Mucosa of gallbladder (tissue), 1 donor: ENCODE results near the gene ARRB2. TPM values are rescaled to one million over a fixed set of nuclear protein-coding genes. Genes with fewer than 3 reads are reported as not detected.
A peak's percentile ranks its signal among the peaks of the same experiment; 100 is the strongest.
"Not testable (repeated sequence)": the region's sequence is repeated elsewhere in the genome, so short reads cannot be mapped to it uniquely, and the experiment has no call there.

Source experiments
- DNase-seq: peaks from one replicate; pipeline ENCODE4 v3.0.0-alpha.2; 2020; ENCODE audit warnings: low spot score
- total RNA-seq: library from RNA; stranded (reverse); gene quantifications from one replicate; pipeline ENCODE4 v1.2.1, GENCODE V29; 2021
- donor health status: DM: no; HTN: no; CAD: no.

ARRB2 gene
- 94.6 TPM for total RNA-seq

- peak; percentile 98 for DNase-seq
Measured at GRCh38 chr17:4709794-4710692, at the start of gene ARRB2. Gene ARRB2, plus strand, starts transcription at chr17:4710632. Its CDS starts 90 bp downstream, at chr17:4710722.

- DNase-seq: no peak
Measured at GRCh38 chr17:4663711-4664110, 46.7 kb upstream of the ARRB2 start.

- no peak for DNase-seq
Measured at GRCh38 chr17:4664230-4664629, 46.2 kb upstream of the ARRB2 start.

DNA sequence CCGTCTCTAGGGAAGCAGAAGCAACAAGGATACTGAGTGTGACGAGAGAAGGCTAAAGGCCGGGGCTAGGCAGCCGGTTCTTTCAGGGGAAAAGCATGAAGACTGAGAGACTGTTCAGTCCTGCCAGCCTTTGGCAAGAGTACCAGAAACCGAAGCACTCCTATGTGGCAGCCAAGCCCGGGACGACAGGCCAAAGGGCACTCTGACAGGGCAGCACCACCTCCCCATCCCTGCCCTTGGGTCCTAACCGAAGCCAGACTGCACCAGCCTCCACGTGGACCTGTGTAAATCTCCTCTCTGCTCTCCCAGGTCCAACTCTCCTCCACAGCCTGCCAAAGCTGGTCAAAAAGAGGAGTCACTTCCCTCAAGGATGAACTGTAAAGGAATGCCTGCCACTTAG lies 45.4 kb upstream of the ARRB2 start:
- no peak for DNase-seq

DNA sequence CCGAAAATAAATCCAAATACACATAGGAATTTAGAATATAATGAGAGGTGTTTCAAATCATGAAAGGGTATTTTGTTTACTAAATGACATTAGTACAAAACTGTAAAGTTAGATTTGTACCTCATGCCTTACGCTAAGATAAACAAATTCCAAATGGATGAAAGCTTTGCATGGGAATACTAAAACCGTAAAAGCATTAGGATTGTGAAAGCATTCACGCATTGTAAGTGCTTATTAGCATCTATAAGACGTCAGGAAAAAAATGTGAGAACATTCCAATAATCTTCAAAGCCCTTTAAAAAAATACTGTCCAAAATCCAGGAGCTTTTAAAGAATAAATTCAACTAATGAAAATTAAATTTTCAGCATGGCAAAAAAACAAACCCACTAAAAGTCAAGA lies 44.1 kb upstream of the ARRB2 start:
- no peak for DNase-seq

DNA sequence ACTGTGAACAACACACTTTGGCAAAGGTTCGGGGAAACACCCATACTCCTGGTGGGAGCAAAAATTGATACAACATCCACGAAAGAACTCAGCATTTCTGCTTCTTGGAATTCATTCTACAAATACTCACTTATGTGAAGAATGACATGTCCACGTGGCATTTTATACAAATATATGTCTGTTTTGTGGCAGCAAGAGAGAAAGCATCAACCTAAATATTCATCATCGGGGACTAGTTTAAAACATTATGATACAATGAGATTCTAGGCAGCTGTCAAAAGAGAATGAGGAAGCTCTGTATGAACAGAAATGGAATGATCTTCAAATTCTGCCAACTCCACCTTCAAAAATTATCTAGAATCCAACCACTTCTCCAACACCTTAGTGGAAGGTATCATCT lies 43.3 kb upstream of the ARRB2 start:
- DNase-seq: no peak

GRCh38 chr17:4672055-4672630 lies 38.3 kb upstream of the ARRB2 start:
- DNase-seq: no peak

DNA sequence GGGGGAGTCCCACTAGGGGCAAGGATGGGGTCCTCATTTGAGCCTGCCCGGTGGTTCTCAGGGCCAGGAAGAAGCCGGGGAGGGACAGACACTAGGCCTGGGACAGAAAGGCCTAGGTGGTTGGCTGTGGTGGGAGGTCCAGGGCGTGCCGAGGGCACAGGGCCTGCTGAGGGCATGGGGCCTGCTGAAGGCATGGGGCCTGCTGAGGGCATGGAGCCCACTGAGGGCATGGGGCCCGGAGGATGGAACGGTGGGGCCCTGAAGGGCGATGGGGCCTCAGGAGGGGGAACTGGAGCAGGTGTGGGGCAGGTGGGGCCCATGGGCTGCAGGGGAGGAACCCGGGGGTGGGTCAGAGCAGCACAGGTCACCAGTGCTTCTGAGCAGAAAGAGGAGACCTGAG lies 37.7 kb upstream of the ARRB2 start:
- no peak for DNase-seq

DNA sequence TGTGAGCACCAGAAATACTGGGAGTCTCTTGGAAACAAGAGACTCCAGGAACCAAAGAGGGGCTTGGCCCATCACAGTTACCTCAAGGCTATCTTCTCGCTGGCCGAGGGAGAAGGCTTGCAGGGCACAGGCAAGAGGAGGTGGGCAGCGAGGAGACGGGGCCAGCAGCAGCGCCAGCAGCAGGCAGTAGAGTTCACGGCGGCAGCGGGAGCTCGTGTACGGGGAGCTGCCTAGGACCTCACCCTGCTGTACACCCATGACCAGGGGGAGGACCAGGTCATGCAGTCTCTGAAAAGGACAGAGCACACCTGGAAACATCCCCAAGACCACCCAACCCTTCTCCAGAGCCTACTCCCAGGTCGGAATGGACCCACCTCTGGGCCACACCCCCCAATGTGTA lies 37.3 kb upstream of the ARRB2 start:
- no peak for DNase-seq

- DNase-seq: no peak
Measured at GRCh38 chr17:4673986-4674684, 36.3 kb upstream of the ARRB2 start.

- no peak for DNase-seq
Measured at GRCh38 chr17:4674685-4674998, 35.8 kb upstream of the ARRB2 start.

DNA sequence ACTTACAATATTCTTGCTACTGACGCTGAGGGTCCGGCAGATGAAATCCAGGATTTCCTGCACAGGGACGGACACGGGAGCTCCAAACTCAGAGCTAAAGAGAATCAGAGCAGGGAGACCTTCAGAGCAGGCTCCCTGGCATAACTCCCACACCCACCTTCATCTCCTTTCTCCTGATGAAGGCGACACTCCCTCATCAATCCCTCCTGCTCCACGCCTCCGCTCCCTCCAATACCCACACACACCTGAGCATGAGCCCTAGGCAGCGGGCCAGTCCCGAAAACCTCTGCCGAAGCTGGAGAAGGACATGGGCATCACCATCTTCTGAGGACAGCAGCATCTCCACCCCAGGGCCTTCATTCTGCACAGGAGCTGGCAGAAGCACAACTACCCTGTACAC lies 34.6 kb upstream of the ARRB2 start:
- DNase-seq: no peak

DNA sequence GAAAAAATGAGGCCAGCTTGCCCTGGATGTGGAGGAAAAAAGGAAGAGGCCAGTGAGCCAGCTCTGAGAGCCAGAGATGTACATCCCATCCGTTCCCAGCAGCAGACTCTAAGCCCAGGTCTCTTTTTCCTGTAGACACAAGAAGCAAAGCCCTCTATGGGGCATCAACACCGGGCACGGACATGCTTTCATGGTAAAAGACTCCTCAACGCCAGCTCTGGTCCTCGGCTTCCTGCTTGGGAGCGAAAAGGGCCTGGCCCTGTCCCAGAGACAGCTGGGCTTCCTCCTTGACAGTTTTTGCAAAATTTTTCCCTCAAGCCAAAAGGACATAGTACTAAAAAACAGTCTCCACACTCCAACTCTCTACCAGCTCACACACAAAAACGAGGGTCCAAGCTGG lies 33.6 kb upstream of the ARRB2 start:
- no peak for DNase-seq

GRCh38 chr17:4678448-4679026 lies 31.9 kb upstream of the ARRB2 start:
- no peak for DNase-seq

DNA sequence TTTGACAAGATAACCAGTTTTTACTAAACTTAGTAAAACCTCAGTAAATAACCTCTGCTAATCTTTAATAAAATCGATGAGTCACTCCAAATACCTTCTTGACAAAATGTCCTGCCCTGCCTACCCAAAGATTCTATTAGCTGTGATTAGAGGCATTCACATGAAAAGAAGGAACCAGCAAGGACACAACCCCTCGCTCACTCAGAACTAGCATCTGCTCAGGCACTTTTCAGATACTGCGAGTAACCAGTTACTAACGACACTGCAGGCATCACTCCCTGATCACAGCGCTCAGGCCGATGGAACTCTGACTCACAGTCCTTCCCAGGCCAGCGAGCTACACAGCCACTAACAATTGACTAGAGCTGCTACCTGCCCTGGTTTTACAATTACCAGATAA lies 30.8 kb upstream of the ARRB2 start:
- peak; percentile 24 for DNase-seq

- DNase-seq: not testable (repeated sequence)
Measured at GRCh38 chr17:4683739-4684138, 26.7 kb upstream of the ARRB2 start.

- DNase-seq: not testable (repeated sequence)
Measured at GRCh38 chr17:4689872-4690271, 20.6 kb upstream of the ARRB2 start.

GRCh38 chr17:4690745-4691144 lies 19.7 kb upstream of the ARRB2 start:
- no peak for DNase-seq

DNA sequence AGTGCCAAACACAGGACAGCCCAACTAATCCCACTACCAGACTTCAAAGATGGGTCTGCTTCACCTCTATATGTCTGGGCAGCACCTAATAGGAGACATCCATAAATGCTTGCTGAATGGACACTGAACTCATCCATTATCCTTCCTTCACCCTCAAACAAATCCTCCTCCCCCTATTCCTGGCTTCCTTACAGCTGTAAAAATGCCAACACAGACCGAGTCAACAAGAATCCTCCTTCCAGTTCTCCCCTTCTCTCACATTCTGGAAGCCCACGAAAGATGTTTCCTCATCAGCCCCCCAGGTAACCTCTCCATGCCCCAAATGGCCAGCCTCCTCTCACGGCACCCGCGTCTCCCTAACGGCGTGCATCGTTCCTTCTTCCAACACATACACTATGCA lies 18.7 kb upstream of the ARRB2 start:
- no peak for DNase-seq

GRCh38 chr17:4693416-4693815 lies 17.0 kb upstream of the ARRB2 start:
- DNase-seq: no peak

DNA sequence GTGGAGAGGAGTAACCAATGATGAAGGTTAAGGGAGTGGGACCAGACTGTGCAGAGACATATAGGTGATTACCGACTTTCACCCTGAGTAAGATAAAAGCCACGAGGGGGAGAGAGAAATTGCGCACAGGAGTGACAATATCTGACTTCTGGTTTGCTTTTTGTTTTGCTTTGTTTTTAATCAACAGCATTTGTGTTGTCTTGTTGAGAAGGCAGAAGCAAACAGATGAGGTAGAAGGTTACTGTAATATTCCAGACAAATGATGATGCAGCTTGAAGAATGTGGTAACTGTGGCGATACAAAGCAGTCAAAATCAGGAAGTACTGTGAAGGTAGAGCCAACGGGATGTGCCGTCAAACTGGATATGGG lies 14.0 kb upstream of the ARRB2 start:
- no peak for DNase-seq

DNA sequence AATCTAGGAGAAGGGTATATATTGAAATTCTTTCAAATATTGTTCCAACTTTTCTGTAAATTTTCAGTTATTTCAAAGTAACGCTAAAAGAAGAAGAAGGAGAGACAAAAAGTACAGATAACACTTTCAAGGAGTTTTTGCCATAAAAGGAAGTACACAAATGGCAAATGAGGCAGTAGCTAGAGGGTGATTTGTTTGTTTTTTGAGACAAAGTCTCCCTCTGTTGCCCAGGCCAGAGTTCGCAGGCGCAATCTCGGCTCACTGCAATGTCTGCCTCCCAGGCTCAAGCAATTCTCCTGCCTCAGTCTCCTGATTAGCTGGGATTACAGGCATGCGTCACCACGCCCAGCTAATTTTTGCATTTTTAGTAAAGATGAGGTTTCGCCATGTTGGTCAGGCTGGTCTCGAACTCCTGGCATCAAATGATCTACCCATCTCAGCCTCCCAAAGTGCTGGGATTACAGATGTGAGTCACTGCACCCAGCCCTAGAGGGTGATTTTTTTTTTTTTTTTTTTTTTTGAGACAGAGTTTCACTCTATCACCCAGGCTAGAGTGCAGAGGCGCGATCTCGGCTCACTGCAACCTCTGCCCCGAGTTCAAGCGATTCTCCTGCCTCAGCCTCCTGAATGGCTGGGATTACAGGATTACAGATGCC lies 10.9 kb upstream of the ARRB2 start:
- not testable (repeated sequence) for DNase-seq
